Cardiac muscle cell (in vitro differentiated cells and primary cell): ENCODE results near the gene PTTG2. TPM values are rescaled to one million over a fixed set of nuclear protein-coding genes. Genes with fewer than 3 reads are reported as not detected.

Source experiments
- DNase-seq, 2 donors: peaks; one replicate each; pipeline versions ENCODE4 v3.0.0 to v3.0.0-alpha.2; 2010 to 2017; ENCODE audit warnings: low read depth in 1 of 2, low spot score in 1 of 2
- H3K27ac ChIP-seq: fragments of 200-600 bp; sonication (generic); 2 replicates; pipeline ENCODE4 v1.5.1; 2016
- H3K27me3 ChIP-seq: fragments of 200-600 bp; sonication (generic); 2 replicates; pipeline ENCODE4 v1.6.0; 2016; ENCODE audit warnings: control low read depth
- H3K36me3 ChIP-seq: fragments of 200-600 bp; sonication (generic); 2 replicates; pipeline ENCODE4 v1.5.1; 2016; ENCODE audit warnings: control low read depth
- H3K4me1 ChIP-seq: fragments of 200-600 bp; sonication (generic); 2 replicates; pipeline ENCODE4 v1.8.1; 2017; ENCODE audit warnings: low read depth, mild to moderate bottlenecking, mixed run types
- H3K4me3 ChIP-seq: fragments of 200-600 bp; sonication (generic); 2 replicates; pipeline ENCODE4 v1.5.1; 2016; ENCODE audit warnings: mild to moderate bottlenecking
- H3K9me3 ChIP-seq: fragments of 200-600 bp; sonication (generic); 2 replicates; pipeline ENCODE4 v1.5.1; 2017; ENCODE audit warnings: low read depth, mild to moderate bottlenecking, control low read depth
- polyA plus RNA-seq: library from polyadenylated mRNA; unstranded; fragments of >200 nt; fragmentation: Nextera tagmentation; extraction: Ambion mirVana; gene quantifications from 2 replicates; pipeline ENCODE4 v1.2.1, GENCODE V29; 2016
- total RNA-seq: library from RNA; depleted of rRNA; stranded (reverse); fragments of >200 nt; gene quantifications from 2 replicates; pipeline ENCODE4 v1.2.3, GENCODE V29; 2016
- TF ChIP-seq, protein P1 (sequence below): IDR thresholded peaks from 2 replicates; pipeline ENCODE4 v1.5.1; 2012; ENCODE audit warnings: low read depth, mild to moderate bottlenecking, low read length

PTTG2 gene
- total and polyA plus RNA-seq, 2 experiments from 2014 or later: not detected

GRCh38 chr4:37994569-37994968 is 34.4 kb downstream of the PTTG2 start:
- H3K27me3 ChIP-seq: no peaks in the 10 kb centered on the region
- peaks cover 19% of the 10 kb centered on the region for H3K4me1 ChIP-seq
- no peaks in the 10 kb centered on the region for H3K9me3 ChIP-seq
- TF ChIP-seq, protein P1, sequence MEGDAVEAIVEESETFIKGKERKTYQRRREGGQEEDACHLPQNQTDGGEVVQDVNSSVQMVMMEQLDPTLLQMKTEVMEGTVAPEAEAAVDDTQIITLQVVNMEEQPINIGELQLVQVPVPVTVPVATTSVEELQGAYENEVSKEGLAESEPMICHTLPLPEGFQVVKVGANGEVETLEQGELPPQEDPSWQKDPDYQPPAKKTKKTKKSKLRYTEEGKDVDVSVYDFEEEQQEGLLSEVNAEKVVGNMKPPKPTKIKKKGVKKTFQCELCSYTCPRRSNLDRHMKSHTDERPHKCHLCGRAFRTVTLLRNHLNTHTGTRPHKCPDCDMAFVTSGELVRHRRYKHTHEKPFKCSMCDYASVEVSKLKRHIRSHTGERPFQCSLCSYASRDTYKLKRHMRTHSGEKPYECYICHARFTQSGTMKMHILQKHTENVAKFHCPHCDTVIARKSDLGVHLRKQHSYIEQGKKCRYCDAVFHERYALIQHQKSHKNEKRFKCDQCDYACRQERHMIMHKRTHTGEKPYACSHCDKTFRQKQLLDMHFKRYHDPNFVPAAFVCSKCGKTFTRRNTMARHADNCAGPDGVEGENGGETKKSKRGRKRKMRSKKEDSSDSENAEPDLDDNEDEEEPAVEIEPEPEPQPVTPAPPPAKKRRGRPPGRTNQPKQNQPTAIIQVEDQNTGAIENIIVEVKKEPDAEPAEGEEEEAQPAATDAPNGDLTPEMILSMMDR: no peak
- H3K27ac ChIP-seq: no peak overlapping the region
- no peak for DNase-seq
- H3K36me3 ChIP-seq: no peaks in the 10 kb centered on the region
- no peak overlapping the region for H3K4me3 ChIP-seq

GRCh38 chr4:37995299-37995821 is 35.2 kb downstream of the PTTG2 start:
- TF ChIP-seq, protein P1: no peak
- DNase-seq: no peak
- Histone ChIP-seq H3K27me3 (no peaks in the 10 kb centered on the region), H3K36me3 (no peaks in the 10 kb centered on the region), H3K9me3 (no peaks in the 10 kb centered on the region), H3K4me3 (no peak overlapping the region), H3K4me1 (peaks cover 12% of the 10 kb centered on the region), H3K27ac (no peak overlapping the region)

GRCh38 chr4:37995981-37996775 is 36.0 kb downstream of the PTTG2 start:
- TF ChIP-seq, protein P1: no peak
- no peak for DNase-seq
- Histone ChIP-seq H3K36me3 (no peaks in the 10 kb centered on the region), H3K27ac (no peak overlapping the region), H3K9me3 (no peaks in the 10 kb centered on the region), H3K4me1 (peaks cover 3% of the 10 kb centered on the region), H3K27me3 (no peaks in the 10 kb centered on the region), H3K4me3 (no peak overlapping the region)

- Histone ChIP-seq H3K4me3 (no peak overlapping the region), H3K27me3 (no peaks in the 10 kb centered on the region), H3K27ac (no peak overlapping the region), H3K9me3 (no peaks in the 10 kb centered on the region), H3K36me3 (no peaks in the 10 kb centered on the region), H3K4me1 (no peaks in the 10 kb centered on the region)
- no peak for DNase-seq
- TF ChIP-seq, protein P1: no peak
These were observed 38.0 kb downstream of the PTTG2 start for GRCh38 chr4:37998226-37998625.

GRCh38 chr4:37999000-37999716 is 39.0 kb downstream of the PTTG2 start:
- Histone ChIP-seq H3K36me3 (no peaks in the 10 kb centered on the region), H3K4me1 (peaks cover 4% of the 10 kb centered on the region), H3K27me3 (no peaks in the 10 kb centered on the region), H3K9me3 (no peaks in the 10 kb centered on the region), H3K4me3 (no peak overlapping the region), H3K27ac (no peak overlapping the region)
- DNase-seq: no peak
- TF ChIP-seq, protein P1: no peak
